ENCODE measurements around the gene GNG4. TPM values are rescaled to one million over a fixed set of nuclear protein-coding genes. Genes with fewer than 3 reads are reported as not detected.

GNG4 gene
- total RNA-seq, 3 donors from 2014 or later: 2.9 to 7.7 (median 4.6) TPM

- no peak overlapping the region for H3K4me3 ChIP-seq
- no peak for TF ChIP-seq CTCF (IDR thresholded peaks at IDR 0.05)
- DNase-seq (no peak), ATAC-seq (no peak)
- no peaks in the 10 kb centered on the region for H3K9me3 ChIP-seq
- no peaks in the 10 kb centered on the region for H3K36me3 ChIP-seq (ENCODE audit: low read depth)
- intact Hi-C loops (cut with DNase I, micrococcal nuclease): no loop called here
- H3K4me1 ChIP-seq (ENCODE audit: low read depth): no peaks in the 10 kb centered on the region
Observed at GRCh38 chr1:235659186-235659771, 9.7 kb upstream of the GNG4 start.

GRCh38 chr1:235657747-235658526 is 8.4 kb upstream of the GNG4 start:
- intact Hi-C loops (cut with DNase I, micrococcal nuclease): no loop called here
- TF ChIP-seq CTCF (IDR thresholded peaks at IDR 0.05): no peak
- Histone ChIP-seq H3K36me3 (ENCODE audit: low read depth) (no peaks in the 10 kb centered on the region), H3K4me1 (ENCODE audit: low read depth) (no peaks in the 10 kb centered on the region), H3K4me3 (no peak overlapping the region), H3K9me3 (no peaks in the 10 kb centered on the region)
- DNase-seq (no peak), ATAC-seq (no peak)

GRCh38 chr1:235657269-235657668 is 7.7 kb upstream of the GNG4 start:
- Histone ChIP-seq H3K36me3 (ENCODE audit: low read depth) (no peaks in the 10 kb centered on the region), H3K4me1 (ENCODE audit: low read depth) (no peaks in the 10 kb centered on the region), H3K4me3 (no peak overlapping the region), H3K9me3 (no peaks in the 10 kb centered on the region)
- intact Hi-C loops (cut with DNase I, micrococcal nuclease): no loop called here
- DNase-seq (peak in 1 of 3 donors; percentile 38), ATAC-seq (peak; percentile 69)
- no peak for TF ChIP-seq CTCF (IDR thresholded peaks at IDR 0.05)

GRCh38 chr1:235652364-235652763 is 2.8 kb upstream of the GNG4 start:
- intact Hi-C loops (cut with DNase I, micrococcal nuclease): no loop called here

GRCh38 chr1:235651170-235651806 is 1.7 kb upstream of the GNG4 start:
- Histone ChIP-seq H3K4me1 (ENCODE audit: low read depth) (peaks cover 15% of the 10 kb centered on the region), H3K9me3 (no peaks in the 10 kb centered on the region), H3K4me3 (no peak overlapping the region), H3K36me3 (ENCODE audit: low read depth) (no peaks in the 10 kb centered on the region)
- TF ChIP-seq CTCF (IDR thresholded peaks at IDR 0.05): no peak
- ATAC-seq (no peak), DNase-seq (no peak)
- intact Hi-C loops (cut with DNase I, micrococcal nuclease): no loop called here

More at GRCh38 chr1:235652364-235652763, 2.8 kb upstream of the GNG4 start:
- ATAC-seq (no peak), DNase-seq (no peak)
- H3K4me3 ChIP-seq: no peak overlapping the region
- no peaks in the 10 kb centered on the region for H3K9me3 ChIP-seq
- TF ChIP-seq CTCF (IDR thresholded peaks at IDR 0.05): no peak
- H3K4me1 ChIP-seq (ENCODE audit: low read depth): peaks cover 15% of the 10 kb centered on the region
- H3K36me3 ChIP-seq (ENCODE audit: low read depth): no peaks in the 10 kb centered on the region
